Parathyroid adenoma (tissue), 2 donors: Measurements from ENCODE around the gene RRP1.

Experiments used
- H2AFZ ChIP-seq: fragments of 300-600 bp; sonication (generic); one replicate; pipeline ENCODE4 v1.7.0; 2017; ENCODE audit warnings: antibody characterized with exemption, mild to moderate bottlenecking
- H3K27ac ChIP-seq: fragments of 300-600 bp; sonication (generic); one replicate; pipeline ENCODE4 v1.7.0; 2017
- H3K27me3 ChIP-seq: fragments of 300-600 bp; sonication (generic); one replicate; pipeline ENCODE4 v1.7.0; 2017; ENCODE audit warnings: low read length; ENCODE audit not compliant: control insufficient read depth, insufficient read depth
- H3K36me3 ChIP-seq: fragments of 300-600 bp; sonication (generic); one replicate; pipeline ENCODE4 v1.7.0; 2017; ENCODE audit warnings: low read length; ENCODE audit not compliant: control insufficient read depth, insufficient read depth
- H3K4me1 ChIP-seq: fragments of 300-600 bp; sonication (generic); one replicate; pipeline ENCODE4 v1.7.0; 2017; ENCODE audit warnings: control low read depth
- H3K4me2 ChIP-seq: fragments of 300-600 bp; sonication (generic); one replicate; pipeline ENCODE4 v1.7.0; 2017; ENCODE audit warnings: low read length
- H3K4me3 ChIP-seq: fragments of 300-600 bp; sonication (generic); one replicate; pipeline ENCODE4 v1.7.0; 2017; ENCODE audit warnings: low read depth, low read length
- H3K79me2 ChIP-seq: fragments of 300-600 bp; sonication (generic); one replicate; pipeline ENCODE4 v1.7.0; 2017; ENCODE audit warnings: control low read depth
- H3K9ac ChIP-seq: fragments of 300-600 bp; sonication (generic); one replicate; pipeline ENCODE4 v1.7.0; 2017; ENCODE audit warnings: mild to moderate bottlenecking
- H3K9me3 ChIP-seq: fragments of 300-600 bp; sonication (generic); one replicate; pipeline ENCODE4 v1.7.0; 2017; ENCODE audit warnings: low read length; ENCODE audit not compliant: control insufficient read depth
- CTCF ChIP-seq: fragments of 300-600 bp; sonication (generic); IDR thresholded peaks from one replicate; pipeline ENCODE4 v1.7.0; 2017; ENCODE audit warnings: antibody characterized with exemption, mild to moderate bottlenecking
- donor health status: primary hyperparathyroidism.

Gene RRP1

DNA sequence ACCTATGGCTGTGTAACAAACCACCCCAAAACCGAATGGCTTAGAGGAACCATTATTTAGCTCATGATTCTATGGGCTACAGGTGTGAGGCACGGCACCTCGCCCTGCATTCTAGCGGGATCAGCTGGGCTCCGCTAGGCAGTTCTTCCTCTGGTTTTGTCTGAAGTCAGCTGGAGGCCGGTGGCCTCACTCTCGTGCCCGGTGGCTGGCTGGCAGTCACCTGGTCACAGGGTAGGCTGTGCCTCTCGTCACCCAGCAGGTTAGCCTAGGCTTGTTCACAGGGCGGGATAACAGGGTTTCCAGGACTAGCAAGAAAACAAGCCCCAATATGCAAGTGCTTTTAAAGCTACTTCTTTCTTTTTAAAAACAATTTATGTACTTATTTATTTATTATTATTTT is 59.4 kb downstream of the RRP1 start:
- Histone ChIP-seq H3K79me2 (no peaks in the 10 kb centered on the region), H3K9me3 (no peaks in the 10 kb centered on the region), H3K4me3 (no peak overlapping the region), H2AFZ (no peak overlapping the region), H3K27ac (no peak overlapping the region), H3K4me1 (no peaks in the 10 kb centered on the region), H3K4me2 (no peak overlapping the region), H3K36me3 (no peaks in the 10 kb centered on the region), H3K27me3 (no peaks in the 10 kb centered on the region), H3K9ac (no peak overlapping the region)
- no peak for TF ChIP-seq CTCF

DNA sequence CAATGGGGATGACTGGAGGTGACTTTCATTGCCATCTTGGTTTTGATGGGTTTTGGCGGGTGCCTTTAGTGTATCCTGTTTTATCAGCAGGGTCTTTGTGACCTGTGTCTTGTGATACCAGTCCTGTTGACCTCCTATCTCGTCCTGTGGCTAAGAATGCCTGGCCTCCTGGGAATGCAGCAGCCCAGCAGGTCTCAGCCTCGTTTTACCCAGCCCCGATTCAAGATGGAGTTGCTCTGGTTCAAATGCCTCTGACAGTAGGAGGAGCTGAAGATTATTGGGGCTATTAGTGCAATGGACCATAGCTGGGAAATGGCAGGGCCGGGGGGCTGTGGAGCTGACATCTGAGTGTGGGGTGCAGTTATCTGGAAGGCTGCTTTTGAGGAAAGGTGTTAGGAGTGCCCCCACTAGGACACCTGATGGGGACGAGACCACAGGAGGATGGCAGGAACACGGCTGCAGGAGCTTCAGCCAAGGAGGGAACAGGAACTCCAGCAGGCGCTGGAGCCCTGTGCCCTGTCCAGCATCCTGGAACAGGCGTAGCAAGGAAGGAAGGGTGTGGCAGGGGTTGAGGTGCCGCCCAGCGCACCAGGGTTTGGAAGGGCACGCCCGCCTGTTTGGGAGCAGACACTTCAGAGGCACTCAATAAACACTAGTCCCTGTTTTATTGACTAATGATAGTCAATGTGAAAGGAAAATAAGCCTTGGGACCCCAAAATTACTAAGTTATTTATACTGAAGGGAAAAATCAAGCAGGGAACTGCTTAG is 60.3 kb downstream of the RRP1 start:
- Histone ChIP-seq H3K27me3 (no peaks in the 10 kb centered on the region), H3K4me2 (no peak overlapping the region), H3K4me1 (no peaks in the 10 kb centered on the region), H3K79me2 (no peaks in the 10 kb centered on the region), H3K27ac (no peak overlapping the region), H3K9me3 (no peaks in the 10 kb centered on the region), H3K9ac (no peak overlapping the region), H3K4me3 (no peak overlapping the region), H2AFZ (no peak overlapping the region), H3K36me3 (no peaks in the 10 kb centered on the region)
- TF ChIP-seq CTCF: no peak

- H3K27me3 ChIP-seq: no peaks in the 10 kb centered on the region
- no peak for TF ChIP-seq CTCF
- H3K79me2 ChIP-seq: no peaks in the 10 kb centered on the region
- H3K36me3 ChIP-seq: no peaks in the 10 kb centered on the region
- H3K4me1 ChIP-seq: no peaks in the 10 kb centered on the region
- no peak overlapping the region for H3K9ac ChIP-seq
- no peak overlapping the region for H3K27ac ChIP-seq
- no peak overlapping the region for H3K4me3 ChIP-seq
- H2AFZ ChIP-seq: no peak overlapping the region
- no peaks in the 10 kb centered on the region for H3K9me3 ChIP-seq
- H3K4me2 ChIP-seq: no peak overlapping the region
Observed at GRCh38 chr21:43850728-43851295, 61.4 kb downstream of the RRP1 start.

- no peak overlapping the region for H3K9ac ChIP-seq
- no peak overlapping the region for H3K4me3 ChIP-seq
- TF ChIP-seq CTCF: no peak
- H3K36me3 ChIP-seq: no peaks in the 10 kb centered on the region
- no peaks in the 10 kb centered on the region for H3K4me1 ChIP-seq
- no peaks in the 10 kb centered on the region for H3K27me3 ChIP-seq
- no peaks in the 10 kb centered on the region for H3K9me3 ChIP-seq
- H3K4me2 ChIP-seq: no peak overlapping the region
- H3K27ac ChIP-seq: no peak overlapping the region
- H3K79me2 ChIP-seq: no peaks in the 10 kb centered on the region
- H2AFZ ChIP-seq: no peak overlapping the region
Observed at GRCh38 chr21:43851593-43851992, 62.2 kb downstream of the RRP1 start.
